Measurements from ENCODE around the gene PDGFC.

- no peak for TF ChIP-seq EZH2 (IDR thresholded peaks at IDR 0.05; ENCODE audit: borderline replicate concordance, low read length)
- TF ChIP-seq CTCF (IDR thresholded peaks at IDR 0.05; ENCODE audit: low read length) = no peak
These were observed 236.4 kb downstream of the PDGFC start for GRCh38 chr4:156734965-156735895.

Measured in OCI-LY1 (cell line).